NCI-H146 (cell line): ENCODE results near the gene MBD6.
"Not testable (repeated sequence)": the region's sequence is repeated elsewhere in the genome, so short reads cannot be mapped to it uniquely, and the experiment has no call there.

Experiments
- DNase-seq: peaks from one replicate; lab custom pipeline; 2025; lab: John Stamatoyannopoulos, UW

MBD6 gene

DNA sequence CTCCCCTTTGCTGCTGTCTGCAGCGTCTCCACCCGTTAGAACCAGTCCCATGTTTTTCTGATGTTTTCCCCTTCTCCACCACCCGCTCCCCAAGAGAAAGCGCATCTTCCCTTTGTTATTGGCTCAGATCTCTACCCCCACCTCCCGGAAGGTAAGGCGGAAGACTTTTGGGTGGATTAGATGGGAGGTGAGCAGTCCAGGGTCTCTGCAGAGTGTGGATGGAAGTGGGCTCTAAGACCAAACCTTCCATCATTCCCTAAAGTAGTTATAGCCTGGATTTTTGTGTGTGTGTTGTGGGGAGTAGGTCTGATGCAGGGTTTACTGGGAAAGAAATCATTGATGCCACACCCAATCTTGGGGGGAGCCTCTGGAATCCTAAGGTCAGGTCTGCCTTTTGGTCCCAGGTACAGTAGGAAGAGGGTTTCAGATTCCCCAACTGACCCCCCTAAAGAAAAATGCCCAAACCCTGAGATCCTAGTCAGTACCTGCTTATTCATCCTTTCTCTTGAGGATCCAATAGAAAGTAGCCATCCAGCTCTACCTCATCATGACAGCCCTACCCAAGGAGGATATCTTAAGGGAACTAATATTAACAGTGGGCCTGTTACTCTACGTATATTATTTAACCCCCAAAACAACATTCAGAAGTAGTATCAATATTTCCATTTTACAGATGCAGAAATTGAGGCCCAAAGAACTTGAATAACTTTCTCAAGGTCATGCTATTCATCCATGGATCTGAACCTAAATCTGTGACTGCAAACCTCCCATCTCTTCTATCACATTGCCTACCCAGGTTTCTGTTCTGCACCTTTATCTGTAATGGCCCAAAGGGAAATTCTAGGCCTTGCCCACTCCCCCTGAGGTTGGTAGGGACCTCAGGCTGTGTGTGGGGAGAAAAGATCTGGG is 28.3 kb downstream of the MBD6 start:
- DNase-seq, result no peak

DNA sequence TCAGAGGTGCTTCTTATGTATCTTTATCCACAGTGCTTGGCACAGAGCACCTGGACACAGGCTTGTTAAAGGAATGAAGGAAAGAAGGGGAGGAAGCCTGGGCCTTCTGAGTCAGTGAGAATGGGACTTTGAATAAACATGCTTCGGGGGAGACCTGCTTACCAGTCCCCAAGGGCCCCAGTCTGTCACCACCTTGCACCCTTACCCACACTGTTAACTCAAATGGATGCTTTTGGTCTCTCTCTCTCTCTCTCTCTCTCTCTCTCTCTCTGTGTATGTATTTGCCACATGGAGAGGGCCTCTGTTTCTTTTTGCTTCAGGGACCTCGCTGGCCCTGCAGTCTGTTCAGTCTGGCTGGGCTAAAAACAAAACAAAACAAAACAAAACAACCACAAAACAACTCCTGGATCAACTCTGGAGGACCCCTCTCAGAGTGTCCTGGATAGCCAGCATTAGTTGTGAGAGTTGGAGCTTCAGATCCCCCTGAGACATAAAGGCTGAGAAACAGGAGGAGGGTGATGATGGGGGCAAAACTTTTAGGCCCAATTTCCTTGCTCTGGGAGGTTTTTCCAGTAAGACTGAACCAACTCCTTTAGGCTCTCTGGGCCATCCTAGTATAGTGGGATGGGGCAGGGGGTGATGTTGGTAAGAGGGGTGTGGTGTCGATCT is 29.1 kb downstream of the MBD6 start:
- no peak for DNase-seq

DNA sequence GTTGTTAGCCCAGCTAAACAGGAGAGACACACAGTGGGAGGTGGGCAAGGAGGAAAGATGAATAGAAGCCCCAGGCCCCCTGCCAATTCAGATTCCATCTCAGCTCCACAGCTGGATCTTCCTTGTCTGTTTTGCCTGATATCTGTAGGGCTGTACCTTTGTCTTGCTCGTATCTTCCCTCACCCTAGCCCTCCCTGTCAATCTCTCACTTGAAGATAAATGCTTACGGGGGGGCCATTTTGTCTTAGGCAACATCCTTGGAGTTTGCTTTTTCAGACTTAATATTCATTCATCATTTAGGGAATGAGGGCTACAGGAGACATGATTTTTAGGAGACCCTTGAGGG is 29.7 kb downstream of the MBD6 start:
- DNase-seq, result no peak

DNA sequence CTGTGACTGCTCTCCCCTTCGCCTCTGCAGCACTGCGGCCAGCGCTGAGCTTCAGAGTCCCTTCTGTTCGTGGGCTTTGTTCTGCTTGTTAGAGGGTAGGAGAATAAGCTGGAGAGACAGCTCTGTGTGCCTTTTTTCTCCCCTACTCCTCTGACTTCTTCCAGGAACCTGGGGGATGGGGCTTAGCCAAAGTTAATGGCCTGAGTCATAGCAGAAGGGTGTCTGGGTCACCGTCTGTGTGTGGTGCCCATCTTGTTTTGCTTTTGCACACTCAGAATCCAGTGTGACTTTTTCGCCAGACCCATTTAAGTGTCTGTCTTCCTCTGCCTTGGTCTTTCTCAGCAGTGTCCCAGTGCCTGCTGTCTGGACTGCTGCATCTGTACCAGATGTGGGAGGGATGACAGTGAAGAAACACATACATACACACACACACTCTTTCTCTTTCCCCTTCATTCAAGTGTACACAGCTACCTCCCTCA is 30.2 kb downstream of the MBD6 start:
- no peak for DNase-seq

DNA sequence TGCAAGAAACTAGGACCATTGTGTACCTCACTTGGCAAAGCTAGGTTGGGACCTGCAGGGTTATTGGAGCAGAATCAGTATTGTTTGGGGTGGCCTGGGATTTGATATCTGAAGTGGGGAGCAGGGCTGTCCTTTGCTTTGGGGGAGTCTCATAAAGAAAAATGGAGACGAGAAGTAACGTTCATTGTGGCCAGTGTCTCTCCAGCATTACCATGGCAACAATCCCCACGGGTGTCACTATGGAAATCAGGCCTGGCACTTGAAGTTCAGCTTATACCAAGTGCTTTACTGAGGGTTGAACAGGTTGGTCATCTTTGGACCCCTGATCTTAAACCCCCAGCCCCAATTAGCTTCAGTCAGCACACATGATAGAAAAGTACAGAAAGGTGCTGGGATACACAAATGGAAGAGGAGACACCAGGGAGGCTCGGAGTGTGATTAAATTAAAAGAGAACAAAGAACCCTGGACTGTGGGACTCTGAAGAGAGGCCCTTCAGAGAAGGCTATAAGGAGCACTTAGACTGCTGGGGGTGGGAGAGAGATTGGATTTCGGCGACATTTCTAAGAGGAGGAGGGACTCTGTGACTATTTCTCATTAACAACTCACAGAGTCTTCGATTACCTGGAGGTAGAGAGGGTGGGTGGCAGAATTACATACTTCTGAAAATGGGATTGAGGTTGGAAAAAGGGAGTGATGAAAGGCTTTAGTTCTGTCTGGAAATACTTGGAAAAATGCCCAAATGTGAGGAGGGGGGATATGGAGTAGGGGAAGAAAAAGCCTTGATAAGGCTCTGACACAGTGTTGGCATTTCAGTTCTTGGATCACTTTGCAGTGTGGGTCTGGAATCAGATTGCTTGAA is 30.9 kb downstream of the MBD6 start:
- DNase-seq, result no peak

DNA sequence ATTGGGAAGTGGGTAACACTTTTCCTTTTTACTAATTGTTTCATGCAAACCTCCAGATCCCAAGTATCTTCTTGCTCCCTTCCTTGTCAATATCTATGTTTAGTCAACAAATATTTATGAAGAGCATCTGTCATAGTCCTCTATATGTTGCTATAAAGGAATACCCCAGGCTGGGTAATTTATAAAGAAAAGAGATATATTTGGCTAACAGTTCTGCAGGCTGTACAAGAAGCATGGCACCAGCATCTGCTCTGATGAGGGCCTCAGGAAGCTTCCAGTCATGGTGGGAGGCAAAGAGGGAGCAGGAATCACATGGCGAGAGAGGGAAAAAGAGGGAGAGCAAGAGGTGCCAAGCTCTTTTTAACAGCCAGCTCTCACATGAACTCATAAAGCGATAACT is 31.8 kb downstream of the MBD6 start:
- no peak for DNase-seq

DNA sequence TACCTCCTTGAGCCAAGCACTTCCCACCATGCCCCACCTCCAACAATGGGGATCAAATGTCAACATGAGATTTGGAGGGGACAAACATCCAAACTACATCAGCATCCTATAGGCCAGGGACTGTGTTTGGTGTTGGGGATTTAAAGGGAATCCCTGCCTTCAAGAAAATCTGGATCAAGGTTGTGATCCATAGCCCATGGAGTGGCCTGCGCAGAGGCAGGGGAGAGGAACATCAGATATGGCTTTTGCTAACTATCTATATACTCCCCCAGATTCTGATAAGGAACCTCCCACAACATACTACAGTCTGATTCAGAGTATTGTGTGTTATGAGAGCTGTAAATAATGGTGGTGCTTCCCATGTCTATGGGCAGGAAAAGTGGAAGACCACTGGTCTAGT is 32.3 kb downstream of the MBD6 start:
- no peak for DNase-seq

DNA sequence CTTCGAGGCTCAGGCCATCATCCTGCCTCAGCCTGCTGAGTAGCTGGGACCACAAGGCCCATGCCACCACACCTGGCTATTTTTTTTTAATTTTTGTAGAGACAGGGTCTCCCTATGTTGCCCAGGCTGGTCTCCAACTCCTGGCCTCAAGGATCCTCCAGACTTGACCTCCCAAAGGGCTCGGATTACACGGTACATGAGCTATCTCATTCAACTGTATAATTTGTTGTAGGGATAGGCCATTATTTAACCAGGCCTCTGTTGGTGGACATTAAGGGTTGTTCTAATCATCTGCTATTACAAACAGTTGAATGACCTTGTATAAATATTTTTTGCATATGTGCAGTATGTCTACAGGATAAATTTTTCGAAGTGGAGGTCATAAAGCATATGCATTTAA is 36.2 kb downstream of the MBD6 start:
- DNase-seq, result no peak

DNA sequence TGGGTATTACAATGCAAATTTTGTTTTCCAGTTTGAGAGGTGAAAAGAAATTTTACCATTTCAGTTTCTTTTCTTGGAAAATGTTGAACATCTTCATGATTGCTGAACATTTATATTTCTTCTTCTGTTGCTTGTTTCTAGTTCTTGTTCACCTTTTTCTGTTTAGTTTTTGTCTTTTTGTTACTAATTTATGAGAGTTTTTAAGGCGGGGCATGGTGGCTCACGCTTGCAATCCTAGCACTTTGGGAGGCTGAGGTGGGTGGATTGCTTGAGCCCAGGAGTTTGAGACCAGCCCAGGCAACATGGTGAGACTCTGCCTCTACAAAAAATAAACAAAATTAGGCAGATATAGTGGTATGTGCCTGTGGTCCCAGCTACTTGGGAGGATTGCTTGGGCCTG is 37.9 kb downstream of the MBD6 start:
- DNase-seq, result no peak

DNA sequence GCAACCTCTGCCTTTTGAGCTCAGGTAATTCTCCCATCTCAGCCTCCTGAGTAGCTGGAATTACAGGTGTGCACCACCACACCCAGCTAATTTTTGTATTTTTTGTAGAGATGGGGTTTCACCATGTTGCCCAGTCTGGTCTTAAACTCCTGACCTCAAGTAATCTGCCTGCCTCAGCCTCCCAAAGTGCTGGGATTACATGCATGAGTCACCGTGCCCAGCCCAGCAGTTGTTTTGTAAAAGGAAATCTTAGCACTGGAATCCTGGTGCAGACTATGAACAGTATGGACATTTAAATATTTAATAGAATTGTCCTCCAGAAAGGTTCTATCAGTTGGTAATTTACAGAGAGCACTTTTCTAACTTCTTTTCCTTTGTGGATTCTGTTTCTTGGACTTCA is 38.5 kb downstream of the MBD6 start:
- DNase-seq, result not testable (repeated sequence)

DNA sequence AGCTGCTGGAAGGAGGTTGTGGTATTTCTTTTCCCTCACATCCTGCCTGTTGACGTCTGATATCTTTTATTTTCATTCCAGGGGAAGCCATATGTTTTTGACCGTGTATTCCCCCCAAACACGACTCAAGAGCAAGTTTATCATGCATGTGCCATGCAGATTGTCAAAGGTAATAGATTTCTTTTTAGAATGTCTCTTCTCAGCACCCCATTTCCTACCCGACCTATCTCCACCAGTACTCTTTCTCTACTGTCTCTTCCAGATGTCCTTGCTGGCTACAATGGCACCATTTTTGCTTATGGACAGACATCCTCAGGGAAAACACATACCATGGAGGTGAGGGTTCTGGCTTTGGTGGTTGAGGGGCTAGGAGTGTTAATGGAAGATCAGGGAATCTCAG is 40.7 kb downstream of the MBD6 start:
- no peak for DNase-seq

DNA sequence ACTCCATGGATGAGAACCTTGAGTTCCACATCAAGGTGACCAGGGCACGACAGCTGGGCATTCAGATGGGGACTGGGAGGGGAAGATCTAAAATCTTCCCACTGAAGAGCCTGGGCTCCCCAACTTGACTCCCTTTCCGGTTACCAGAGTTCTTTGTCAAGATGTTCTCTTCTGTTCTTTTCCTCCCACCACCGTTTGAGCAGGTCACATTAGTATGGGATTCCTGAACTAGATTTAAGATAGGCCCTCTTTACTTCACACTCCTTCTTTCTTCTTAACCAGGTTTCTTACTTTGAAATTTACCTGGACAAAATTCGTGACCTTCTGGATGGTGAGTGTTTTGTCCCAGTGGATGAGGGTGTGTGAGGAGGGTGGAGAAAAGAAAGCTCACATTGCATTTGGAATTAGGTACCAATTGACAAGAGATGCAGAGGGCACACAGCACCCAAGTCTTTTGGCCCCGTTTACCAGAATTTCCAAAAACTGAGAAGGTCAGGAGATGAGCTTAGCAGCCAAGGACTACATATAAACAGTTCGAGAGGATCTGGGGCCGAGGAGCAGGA is 41.6 kb downstream of the MBD6 start:
- DNase-seq, result no peak

DNA sequence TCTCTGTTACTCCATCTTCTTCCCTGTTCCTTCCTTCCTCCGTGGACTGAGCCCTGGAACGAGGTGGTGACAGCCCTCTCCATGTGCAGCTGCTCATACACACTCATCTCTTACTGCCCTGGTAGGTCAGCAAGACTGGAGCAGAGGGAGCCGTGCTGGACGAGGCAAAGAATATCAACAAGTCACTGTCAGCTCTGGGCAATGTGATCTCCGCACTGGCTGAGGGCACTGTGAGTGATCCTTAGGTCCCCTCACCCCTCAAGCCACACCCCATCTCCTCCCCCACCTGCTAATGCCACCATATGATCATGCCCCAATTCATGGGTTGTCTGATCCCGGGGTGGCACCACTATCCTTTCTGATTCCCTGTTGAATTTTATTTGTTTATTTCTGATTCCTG is 46.2 kb downstream of the MBD6 start:
- DNase-seq, result no peak

DNA sequence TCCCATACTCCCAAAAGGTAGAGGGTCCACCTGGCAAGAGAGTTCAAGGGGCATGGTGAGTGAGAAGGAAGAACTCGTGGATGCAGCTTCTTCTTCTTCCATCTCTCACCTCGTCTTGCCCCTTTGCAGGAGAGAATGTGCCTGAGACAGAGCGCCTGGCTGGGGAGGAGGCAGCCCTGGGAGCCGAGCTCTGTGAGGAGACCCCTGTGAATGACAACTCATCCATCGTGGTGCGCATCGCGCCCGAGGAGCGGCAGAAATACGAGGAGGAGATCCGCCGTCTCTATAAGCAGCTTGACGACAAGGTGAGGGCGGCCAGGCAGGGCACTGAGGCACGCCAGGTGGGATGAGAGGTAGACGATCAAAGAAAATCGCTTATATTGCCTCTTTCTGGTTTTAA is 47.2 kb downstream of the MBD6 start:
- DNase-seq, result no peak

DNA sequence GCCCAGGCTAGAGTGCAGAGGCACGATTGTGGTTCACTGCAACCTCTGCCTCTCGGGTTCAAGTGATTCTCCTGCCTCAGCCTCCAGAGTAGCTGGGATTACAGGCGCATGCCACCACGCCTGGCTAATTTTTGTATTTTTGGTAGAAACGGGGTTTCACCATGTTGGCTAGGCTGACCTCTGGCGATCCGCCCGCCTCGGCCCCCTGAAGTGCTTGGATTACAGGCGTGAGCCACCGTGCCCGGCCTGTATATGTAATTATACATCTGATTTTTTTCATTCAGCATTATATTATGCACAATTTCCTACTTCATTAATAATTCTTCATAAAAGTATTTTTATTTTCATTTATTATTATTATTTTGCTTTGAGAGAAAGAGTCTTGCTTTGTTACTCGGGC is 47.8 kb downstream of the MBD6 start:
- not testable (repeated sequence) for DNase-seq

DNA sequence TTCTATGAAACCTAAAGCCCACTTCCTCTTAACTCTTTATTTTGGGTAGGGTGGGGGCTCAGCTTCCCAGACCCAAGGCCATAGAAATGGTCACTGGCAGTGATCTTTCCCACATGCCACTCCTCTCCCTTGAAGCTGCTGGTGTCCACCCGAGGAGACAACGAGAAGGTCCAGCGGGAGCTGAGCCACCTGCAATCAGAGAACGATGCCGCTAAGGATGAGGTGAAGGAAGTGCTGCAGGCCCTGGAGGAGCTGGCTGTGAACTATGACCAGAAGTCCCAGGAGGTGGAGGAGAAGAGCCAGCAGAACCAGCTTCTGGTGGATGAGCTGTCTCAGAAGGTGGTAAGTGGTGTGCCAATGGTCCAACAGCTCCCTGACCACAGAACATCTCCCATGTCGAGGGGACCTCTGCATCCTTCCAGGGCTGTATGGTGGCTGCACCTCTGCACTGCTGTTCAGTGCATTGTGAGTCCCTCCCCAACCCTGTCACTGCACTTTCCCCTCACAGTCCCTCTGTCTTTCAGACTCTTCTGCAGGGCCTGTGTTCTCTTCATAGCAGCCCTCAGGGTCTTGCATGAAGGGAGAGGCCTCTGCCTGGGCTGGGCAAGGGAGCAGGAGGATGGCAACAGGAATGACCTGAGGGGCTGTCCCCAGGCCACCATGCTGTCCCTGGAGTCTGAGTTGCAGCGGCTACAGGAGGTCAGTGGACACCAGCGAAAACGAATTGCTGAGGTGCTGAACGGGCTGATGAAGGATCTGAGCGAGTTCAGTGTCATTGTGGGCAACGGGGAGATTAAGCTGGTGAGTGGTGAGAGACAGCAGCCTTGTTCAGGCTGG is 49.5 kb downstream of the MBD6 start:
- no peak for DNase-seq

DNA sequence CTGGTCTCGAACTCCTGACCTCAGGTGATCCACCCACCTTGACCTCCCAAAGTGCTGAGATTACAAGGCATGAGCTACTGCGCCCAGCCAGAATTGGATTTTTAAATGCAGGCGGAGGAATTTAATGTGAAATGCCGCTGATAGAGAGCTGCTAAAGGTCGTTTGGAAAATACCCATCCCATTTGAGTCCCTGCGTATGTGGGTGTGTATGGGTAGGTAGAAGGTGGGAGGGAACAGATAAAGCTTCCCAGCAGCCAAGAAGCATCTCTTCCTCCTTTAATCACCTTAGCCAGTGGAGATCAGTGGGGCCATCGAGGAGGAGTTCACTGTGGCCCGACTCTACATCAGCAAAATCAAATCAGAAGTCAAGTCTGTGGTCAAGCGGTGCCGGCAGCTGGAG is 52.2 kb downstream of the MBD6 start:
- no peak for DNase-seq

DNA sequence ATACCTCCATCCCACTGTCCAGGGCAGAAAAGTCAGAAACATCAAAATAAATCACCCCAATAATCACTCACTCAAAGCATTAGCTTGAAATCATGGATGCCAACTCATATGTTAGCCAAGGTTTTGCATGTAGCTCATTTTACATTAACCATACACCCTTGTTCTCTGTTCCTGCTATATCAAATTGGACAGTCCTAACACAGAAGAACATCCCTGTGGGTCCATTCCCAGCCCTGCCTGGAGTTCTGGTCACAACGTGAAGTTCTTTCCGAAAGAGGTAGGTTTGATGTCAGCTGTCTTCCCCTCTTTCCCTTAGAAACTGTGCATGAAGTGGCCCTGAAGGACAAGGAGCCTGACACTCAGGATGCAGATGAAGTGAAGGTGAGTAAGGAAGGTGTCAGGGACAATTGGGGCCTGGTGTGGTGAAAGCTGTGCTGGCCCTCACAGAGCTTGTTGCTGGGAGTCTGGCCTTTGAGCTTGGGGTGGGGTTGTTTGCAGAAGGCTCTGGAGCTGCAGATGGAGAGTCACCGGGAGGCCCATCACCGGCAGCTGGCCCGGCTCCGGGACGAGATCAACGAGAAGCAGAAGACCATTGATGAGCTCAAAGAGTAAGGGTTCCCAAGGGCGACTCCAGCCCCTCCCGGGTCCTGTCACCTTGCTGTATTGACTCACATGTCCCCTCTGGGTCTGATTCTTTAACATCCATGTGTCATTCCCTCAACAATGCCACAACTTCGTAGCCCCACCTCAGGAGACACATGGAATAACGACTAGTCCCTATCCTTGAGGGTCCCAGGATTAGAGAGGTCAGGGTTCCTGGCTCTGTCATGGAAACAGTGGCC is 53.4 kb downstream of the MBD6 start:
- no peak for DNase-seq

DNA sequence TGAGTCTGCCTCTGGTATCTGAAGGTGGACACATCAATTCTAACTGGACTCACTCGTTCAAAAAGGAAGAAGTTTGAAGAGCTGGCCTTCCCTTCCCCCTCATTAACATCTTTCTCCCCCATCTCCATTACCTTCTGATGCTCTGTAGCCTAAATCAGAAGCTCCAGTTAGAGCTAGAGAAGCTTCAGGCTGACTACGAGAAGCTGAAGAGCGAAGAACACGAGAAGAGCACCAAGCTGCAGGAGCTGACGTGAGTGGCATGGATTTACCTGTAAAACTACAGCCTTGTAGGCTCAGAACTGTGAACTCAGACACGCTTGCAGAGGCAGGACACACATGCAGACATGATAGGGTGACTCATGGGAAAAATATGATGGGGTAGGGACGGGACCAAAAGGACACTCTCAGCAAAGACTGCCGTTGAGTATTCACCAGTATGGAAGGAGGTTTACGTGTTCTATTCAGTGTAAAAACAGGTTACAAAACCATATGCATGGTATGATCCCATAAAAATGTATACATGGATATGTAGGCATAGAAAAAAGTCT is 54.1 kb downstream of the MBD6 start:
- no peak for DNase-seq
